ENCODE data around the gene PTGIS. TPM values are rescaled to one million over a fixed set of nuclear protein-coding genes. Genes with fewer than 3 reads are reported as not detected.

Gene PTGIS
- total and polyA plus RNA-seq, 2 donors (not counting 1 experiment from before 2014, with no cell fraction given), result not detected

DNA sequence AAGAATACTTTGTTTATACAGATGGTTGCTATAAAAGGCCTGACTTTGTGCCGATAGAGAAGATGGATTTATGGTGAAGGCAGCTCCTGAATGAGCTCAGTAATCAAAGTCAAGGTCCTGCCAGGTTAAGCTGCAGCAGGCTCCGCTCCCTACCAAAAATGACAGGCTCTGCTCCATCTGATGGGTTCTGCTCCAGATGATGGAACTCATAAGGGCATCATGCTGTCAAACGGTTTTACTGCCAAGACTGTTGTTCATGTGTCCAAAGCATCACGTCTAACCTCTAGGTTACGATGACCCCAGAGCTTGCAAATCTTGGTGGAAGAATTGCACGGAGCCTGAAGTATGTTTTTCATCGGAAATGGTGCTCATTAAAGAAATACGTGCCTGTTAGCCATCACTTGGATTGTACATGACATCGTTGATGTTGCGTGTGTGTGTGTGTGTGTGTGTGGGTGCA, 19.2 kb upstream of the PTGIS start:
- Histone ChIP-seq H3K4me3 (ENCODE audit: control extremely low read depth in 1 of 5, extremely low read depth in 1 of 5, insufficient read depth in 1 of 5, low read depth in 2 of 5, low read length in 4 of 5) (no peak overlapping the region), H3K9ac (ENCODE audit: low read length) (no peak overlapping the region), H2AFZ (ENCODE audit: insufficient read depth, low read depth, low read length, poor library complexity, severe bottlenecking) (no peak overlapping the region), H3K4me2 (replicated peaks; ENCODE audit: low read depth, low read length, poor library complexity, severe bottlenecking) (no peak overlapping the region), H3K27ac (ENCODE audit: low read length in 2 of 2) (no peak overlapping the region), H3K9me3 (ENCODE audit: control extremely low read depth in 1 of 3, control insufficient read depth in 2 of 3, insufficient read depth in 1 of 3, low read length in 2 of 3) (peaks cover 0 to 20% (median 5%) of the 10 kb centered on the region in 3 donors), H3K79me2 (ENCODE audit: control insufficient read depth, insufficient read depth, low read length) (no peaks in the 10 kb centered on the region), H3K4me1 (ENCODE audit: control insufficient read depth in 2 of 2, insufficient read depth in 2 of 2, low read length in 2 of 2) (no peaks in the 10 kb centered on the region), H3K36me3 (replicated peaks in 1 of 2; ENCODE audit: control extremely low read depth in 1 of 2, control insufficient read depth in 1 of 2, extremely low read depth in 1 of 2, insufficient read depth in 2 of 2, low read length in 1 of 2) (no peaks in the 10 kb centered on the region), H3K27me3 (replicated peaks in 1 of 4; ENCODE audit: control extremely low read depth in 1 of 4, control insufficient read depth in 3 of 4, insufficient read depth in 4 of 4, low read length in 3 of 4) (peaks cover 0 to 8% (median 1%) of the 10 kb centered on the region in 4 experiments), H4K20me1 (ENCODE audit: control insufficient read depth, insufficient read depth, low read length, poor library complexity, severe bottlenecking) (no peaks in the 10 kb centered on the region)
- Mint-ChIP-seq H3K9me3 (ENCODE audit: insufficient read depth) (peaks cover 3% of the 10 kb centered on the region), H3K27me3 (peaks cover 26% of the 10 kb centered on the region), H3K4me3 (no peak overlapping the region), H3K27ac (no peak overlapping the region), H3K4me1 (peaks cover 5% of the 10 kb centered on the region)
- no peak for DNase-seq
- ATAC-seq (ENCODE audit: low read depth), result no peak
- ChIA-PET POLR2A (interaction anchor here (0.6 kb wide), 1 partner anchor 305 kb away, joined by 4 read pairs; no protein-coding TSS in a partner anchor), CTCF (interaction anchor here (1.1 kb wide), 1 partner anchor 80 kb away, joined by 3 read pairs; no protein-coding TSS in a partner anchor)
- intact Hi-C loops (cut with micrococcal nuclease), result no loop called here
- 91% methylated on average over 8 of the region's 10 CpGs for WGBS (ENCODE audit: insufficient coverage)
- TF ChIP-seq EZH2 (IDR thresholded peaks at IDR 0.05; ENCODE audit: borderline replicate concordance, insufficient read depth, low read depth, low read length, poor library complexity, severe bottlenecking), result no peak
- TF ChIP-seq, protein P1, sequence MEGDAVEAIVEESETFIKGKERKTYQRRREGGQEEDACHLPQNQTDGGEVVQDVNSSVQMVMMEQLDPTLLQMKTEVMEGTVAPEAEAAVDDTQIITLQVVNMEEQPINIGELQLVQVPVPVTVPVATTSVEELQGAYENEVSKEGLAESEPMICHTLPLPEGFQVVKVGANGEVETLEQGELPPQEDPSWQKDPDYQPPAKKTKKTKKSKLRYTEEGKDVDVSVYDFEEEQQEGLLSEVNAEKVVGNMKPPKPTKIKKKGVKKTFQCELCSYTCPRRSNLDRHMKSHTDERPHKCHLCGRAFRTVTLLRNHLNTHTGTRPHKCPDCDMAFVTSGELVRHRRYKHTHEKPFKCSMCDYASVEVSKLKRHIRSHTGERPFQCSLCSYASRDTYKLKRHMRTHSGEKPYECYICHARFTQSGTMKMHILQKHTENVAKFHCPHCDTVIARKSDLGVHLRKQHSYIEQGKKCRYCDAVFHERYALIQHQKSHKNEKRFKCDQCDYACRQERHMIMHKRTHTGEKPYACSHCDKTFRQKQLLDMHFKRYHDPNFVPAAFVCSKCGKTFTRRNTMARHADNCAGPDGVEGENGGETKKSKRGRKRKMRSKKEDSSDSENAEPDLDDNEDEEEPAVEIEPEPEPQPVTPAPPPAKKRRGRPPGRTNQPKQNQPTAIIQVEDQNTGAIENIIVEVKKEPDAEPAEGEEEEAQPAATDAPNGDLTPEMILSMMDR (IDR thresholded peaks at IDR 0.05), result no peak

DNA sequence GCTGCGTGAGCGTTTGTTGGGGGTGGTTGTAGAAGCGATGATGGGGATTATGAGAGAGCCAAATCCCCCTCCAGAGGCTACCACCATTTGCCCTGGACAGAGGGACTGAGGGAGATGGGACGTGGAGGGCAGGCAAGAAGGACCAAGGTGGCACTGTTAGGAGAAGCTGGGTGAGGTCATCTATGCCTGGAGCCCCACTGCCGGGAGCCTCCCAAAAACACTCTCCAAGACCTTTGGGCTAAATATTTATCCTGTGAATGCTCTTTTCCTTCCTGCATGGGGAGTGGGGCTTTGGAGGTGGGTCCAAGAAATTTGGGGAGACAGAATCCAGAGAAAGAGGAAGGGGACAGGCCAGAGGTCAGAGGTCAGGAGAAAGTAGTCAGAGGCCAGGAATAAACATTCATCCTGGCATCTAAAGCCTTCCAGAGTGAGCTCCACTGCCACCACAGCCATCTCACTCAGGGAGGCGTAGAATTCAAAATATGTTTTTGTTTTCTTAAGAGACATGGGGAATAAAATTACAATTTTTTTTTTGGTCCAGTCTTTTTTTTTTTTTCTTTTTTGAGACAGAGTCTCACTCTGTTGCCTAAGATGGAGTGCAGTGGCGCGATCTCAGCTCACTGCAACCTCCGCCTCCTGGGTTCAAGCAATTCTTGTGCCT, 17.8 kb upstream of the PTGIS start:
- Histone ChIP-seq H3K4me1 (ENCODE audit: control insufficient read depth in 2 of 2, insufficient read depth in 2 of 2, low read length in 2 of 2) (no peaks in the 10 kb centered on the region), H2AFZ (ENCODE audit: insufficient read depth, low read depth, low read length, poor library complexity, severe bottlenecking) (no peak overlapping the region), H3K9me3 (ENCODE audit: control extremely low read depth in 1 of 3, control insufficient read depth in 2 of 3, insufficient read depth in 1 of 3, low read length in 2 of 3) (peaks cover 0 to 22% (median 6%) of the 10 kb centered on the region in 3 donors), H4K20me1 (ENCODE audit: control insufficient read depth, insufficient read depth, low read length, poor library complexity, severe bottlenecking) (no peaks in the 10 kb centered on the region), H3K36me3 (replicated peaks in 1 of 2; ENCODE audit: control extremely low read depth in 1 of 2, control insufficient read depth in 1 of 2, extremely low read depth in 1 of 2, insufficient read depth in 2 of 2, low read length in 1 of 2) (no peaks in the 10 kb centered on the region), H3K79me2 (ENCODE audit: control insufficient read depth, insufficient read depth, low read length) (no peaks in the 10 kb centered on the region), H3K27me3 (replicated peaks in 1 of 4; ENCODE audit: control extremely low read depth in 1 of 4, control insufficient read depth in 3 of 4, insufficient read depth in 4 of 4, low read length in 3 of 4) (peaks cover 0 to 14% (median 1%) of the 10 kb centered on the region in 4 experiments), H3K27ac (ENCODE audit: low read length in 2 of 2) (no peak overlapping the region), H3K9ac (ENCODE audit: low read length) (no peak overlapping the region), H3K4me2 (replicated peaks; ENCODE audit: low read depth, low read length, poor library complexity, severe bottlenecking) (no peak overlapping the region), H3K4me3 (ENCODE audit: control extremely low read depth in 1 of 5, extremely low read depth in 1 of 5, insufficient read depth in 1 of 5, low read depth in 2 of 5, low read length in 4 of 5) (no peak overlapping the region)
- Mint-ChIP-seq H3K4me1 (peaks cover 5% of the 10 kb centered on the region), H3K27ac (no peak overlapping the region), H3K27me3 (peaks cover 33% of the 10 kb centered on the region), H3K9me3 (ENCODE audit: insufficient read depth) (peaks cover 3% of the 10 kb centered on the region), H3K4me3 (no peak overlapping the region)
- DNase-seq (no peak), ATAC-seq (ENCODE audit: low read depth) (no peak)
- intact Hi-C loops (cut with micrococcal nuclease), result no loop called here
- TF ChIP-seq, protein P1 (IDR thresholded peaks at IDR 0.05), result no peak
- no peak for TF ChIP-seq EZH2 (IDR thresholded peaks at IDR 0.05; ENCODE audit: borderline replicate concordance, insufficient read depth, low read depth, low read length, poor library complexity, severe bottlenecking)
- WGBS (ENCODE audit: insufficient coverage), result no CpG with 5 or more reads among the region's 9 CpGs
- CTCF ChIA-PET, result no interaction called here
- POLR2A ChIA-PET, result interaction anchor here (0.7 kb wide), 1 partner anchor 308 kb away, joined by 5 read pairs; no protein-coding TSS in a partner anchor
